Stimulated activated CD8-positive, alpha-beta memory T cell treated with anti-CD3 and anti-CD28 coated beads, Interleukin-12 subunit alpha, Interleukin-12 subunit beta, amount 100 ng/mL, for 24 hours (primary cell): ENCODE measurements around the gene PARD3.

Source experiments
- DNase-seq: peaks from one replicate; pipeline ENCODE4 v3.0.0-alpha.2; 2020; ENCODE audit errors: extremely low read depth

The PARD3 gene

GRCh38 chr10:34689053-34689452 lies 126.0 kb downstream of the PARD3 start:
- DNase-seq = no peak

- no peak for DNase-seq
Observed at GRCh38 chr10:34687434-34688210, 127.5 kb downstream of the PARD3 start.

DNA sequence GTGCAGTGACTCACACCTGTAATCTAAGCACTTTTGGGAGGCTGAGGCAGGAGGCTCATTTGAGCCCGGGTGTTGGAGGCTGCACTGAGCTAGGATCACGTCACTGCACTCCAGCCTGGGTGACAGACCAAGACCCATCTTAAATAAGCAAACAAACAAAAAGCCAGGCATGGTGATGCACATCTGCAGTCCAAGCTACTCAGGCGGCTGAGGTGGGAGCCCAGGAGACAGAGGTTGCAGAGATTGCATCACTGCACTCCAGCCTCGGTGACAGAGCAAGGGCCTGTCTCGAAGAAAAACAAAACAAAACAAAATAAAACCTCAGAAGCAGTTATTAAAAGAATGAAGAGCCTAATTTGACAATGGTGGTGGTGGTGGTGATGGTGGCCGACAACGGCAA lies 132.5 kb downstream of the PARD3 start:
- DNase-seq = no peak

DNA sequence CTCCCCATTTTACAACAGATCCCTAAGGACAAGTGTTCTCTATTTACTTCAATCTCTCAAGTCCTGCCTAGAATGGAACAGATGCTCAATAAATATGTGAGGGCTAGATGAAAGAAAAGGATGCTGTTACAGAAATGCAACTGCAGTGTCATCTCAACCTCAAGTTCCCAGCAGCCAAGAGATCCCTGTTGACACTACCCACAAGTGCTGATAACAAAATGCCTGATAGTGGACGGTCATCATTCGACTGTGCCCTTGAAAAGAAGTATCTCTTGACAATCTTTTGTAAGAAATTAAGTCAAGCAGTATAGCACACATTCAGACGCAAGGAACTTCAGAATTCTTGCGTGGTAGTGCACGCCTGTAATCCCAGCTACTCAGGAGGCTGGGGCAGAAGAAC lies 133.2 kb downstream of the PARD3 start:
- no peak for DNase-seq

DNA sequence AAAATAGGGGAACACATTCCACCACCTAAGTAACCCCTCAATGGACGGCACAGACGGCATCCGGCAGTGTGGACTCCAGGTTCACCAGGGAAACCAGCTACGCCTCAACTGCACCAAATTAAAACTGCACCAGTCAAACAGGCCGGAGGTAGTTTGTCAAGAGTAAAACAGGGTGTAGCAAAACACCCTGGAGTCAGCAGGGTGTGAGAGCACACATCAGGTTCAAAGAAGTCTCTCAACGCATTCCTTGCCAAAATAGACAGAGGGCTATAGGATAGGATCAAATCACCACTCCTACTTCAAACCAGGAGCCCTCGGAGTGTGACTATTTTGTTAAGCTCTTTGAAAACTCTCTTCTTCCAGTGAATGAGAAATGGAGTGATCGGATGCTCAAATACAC lies 135.9 kb downstream of the PARD3 start:
- DNase-seq = no peak

DNA sequence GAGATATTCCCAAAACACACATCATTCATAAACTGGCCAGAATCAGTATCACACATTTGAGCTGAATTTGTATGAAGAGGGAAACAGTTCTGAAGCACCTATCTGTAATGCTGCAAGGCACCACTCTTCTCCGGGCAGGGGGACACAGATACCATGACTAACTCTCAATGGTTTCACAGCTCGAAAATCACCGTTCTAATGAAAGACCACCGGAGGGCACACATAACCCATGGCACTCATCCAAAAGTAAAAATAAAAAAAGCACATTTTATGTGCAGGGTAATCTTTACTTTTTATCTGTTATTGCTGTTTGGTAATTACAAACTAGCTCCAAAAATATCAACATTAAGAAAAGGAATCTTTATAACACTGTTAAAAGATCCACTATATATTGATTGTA lies 137.5 kb downstream of the PARD3 start:
- DNase-seq = no peak

GRCh38 chr10:34677132-34677531 lies 138.0 kb downstream of the PARD3 start:
- no peak for DNase-seq

DNA sequence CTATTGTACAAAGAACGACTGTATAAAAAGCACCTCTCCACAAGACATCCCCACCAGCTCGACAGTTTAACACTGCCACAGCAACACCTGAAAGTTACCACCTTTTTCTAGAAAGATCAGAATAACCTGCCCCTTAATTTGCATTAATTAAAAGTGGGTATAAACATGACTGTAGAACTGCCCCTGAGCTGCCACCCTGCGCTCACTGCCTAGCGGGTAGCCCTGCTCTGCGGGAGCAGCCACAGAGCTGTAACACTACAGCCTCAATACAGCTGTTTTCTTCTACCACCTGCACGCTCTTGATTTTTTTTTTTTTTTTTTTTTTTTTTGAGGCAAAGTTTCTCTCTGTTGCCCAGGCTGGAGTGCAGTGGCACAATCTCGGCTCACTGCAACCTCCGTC lies 140.9 kb downstream of the PARD3 start:
- DNase-seq = no peak

DNA sequence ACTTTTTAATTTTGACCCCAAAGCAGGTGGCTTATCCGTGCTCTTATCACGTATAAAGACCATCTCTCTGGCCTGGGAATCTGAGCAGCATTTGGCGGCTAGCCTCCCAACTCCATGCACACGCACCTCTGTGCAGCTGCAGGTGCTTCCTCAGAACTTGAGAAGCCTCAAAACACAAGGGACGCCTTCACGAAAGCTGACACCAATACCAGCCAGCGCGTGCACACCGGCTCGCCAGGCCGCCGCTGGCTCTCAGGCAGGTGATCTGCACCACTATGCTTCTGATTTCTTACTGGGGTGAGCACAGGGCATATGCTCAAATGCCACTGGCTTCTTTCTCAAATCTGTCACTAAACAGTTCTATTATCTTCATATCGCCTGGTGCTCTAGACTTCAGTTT lies 145.0 kb downstream of the PARD3 start:
- no peak for DNase-seq

GRCh38 chr10:34669079-34669478 lies 146.0 kb downstream of the PARD3 start:
- no peak for DNase-seq

- DNase-seq = no peak
Observed at GRCh38 chr10:34667177-34667576, 147.9 kb downstream of the PARD3 start.

DNA sequence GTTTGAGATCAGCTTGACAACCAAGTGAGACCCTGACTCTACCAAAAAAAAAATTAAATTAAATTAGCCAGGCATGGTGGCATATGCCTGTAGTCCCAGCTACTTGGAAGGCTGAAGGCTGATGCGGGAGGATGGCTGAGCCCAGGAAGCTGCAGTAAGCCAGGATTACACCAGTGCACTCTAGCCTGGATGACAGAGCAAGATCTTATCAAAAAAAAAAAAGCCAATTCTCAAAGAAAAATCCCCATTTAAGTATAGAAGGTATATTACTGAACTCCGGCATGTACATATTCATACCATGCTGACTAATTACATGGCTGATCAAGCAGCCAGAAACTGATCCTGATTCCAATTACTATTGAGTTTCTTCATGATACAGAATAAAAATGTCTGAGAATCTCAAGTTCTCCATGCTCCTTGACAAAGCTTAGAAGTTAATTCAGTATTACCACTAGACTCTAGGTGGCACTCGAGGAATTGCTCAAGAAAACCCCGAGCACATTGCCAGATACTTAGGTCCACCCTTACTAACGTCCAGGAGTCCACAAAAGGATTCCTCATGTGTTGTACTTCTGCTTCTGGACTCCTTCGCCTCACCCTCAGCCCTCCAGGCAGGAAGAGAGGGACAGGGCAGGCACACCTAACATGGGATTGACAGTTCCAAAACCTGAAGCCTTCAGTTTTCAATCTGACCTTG lies 148.9 kb downstream of the PARD3 start:
- no peak for DNase-seq

DNA sequence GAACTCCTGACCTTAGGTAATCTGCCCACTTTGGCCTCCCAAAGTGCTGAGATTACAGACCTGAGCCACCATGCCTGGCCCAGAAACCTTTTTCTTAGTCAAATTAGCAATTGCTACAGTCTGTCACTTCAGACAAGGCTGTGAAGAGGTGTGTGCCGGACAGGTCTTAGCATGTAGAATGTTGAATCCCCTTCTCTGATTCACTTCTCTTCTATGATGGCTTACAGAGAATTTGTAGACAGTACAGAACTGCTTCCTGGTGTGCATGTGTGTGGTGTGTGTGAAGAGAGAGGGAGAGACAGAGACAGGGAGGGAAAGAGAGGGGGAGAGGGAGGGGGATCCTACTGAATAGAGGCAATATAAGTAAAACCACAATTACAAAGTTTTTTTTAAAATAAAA lies 150.4 kb downstream of the PARD3 start:
- DNase-seq = no peak

DNA sequence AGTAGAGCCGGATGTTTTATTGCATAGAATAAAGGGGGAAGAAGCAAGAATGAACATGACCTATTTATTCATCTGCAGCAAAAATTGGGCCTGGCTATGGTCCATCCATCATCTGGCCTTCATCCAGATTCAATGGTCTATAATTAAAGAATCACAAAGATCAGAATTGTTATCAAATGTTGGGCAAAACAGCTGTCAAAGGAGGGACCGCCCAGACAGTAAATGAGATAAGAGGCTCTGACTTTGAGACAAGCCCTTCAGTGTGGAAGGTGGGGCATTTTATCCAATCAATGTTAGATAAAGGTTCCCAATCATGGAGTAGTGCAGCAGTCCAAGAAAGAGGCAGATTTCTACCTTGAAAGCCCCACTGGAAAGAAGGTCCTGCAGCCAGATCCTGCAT lies 153.5 kb downstream of the PARD3 start:
- no peak for DNase-seq

GRCh38 chr10:34658934-34659333 lies 156.2 kb downstream of the PARD3 start:
- DNase-seq = no peak

DNA sequence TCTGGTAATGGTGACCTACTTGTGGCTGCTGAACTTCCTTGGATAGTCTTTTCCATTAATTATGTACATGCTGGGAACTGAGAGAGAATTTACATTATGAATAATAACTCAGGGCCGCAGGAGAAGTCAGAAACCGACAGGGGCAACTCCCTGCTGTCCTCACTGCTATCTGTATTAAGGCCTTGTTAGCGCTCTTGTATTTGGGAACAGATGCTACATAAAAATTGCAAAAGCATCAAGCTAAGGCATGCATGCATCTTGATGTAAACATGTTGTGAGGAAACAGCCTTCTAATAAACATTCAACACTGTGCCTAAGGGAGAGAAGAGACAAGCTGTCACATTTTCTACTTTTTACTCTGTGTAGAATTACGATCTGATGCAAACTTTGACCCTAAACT lies 158.4 kb downstream of the PARD3 start:
- DNase-seq = no peak

- DNase-seq = no peak
Observed at GRCh38 chr10:34655286-34656170, 159.6 kb downstream of the PARD3 start.

- no peak for DNase-seq
Observed at GRCh38 chr10:34654211-34654610, 160.9 kb downstream of the PARD3 start.

DNA sequence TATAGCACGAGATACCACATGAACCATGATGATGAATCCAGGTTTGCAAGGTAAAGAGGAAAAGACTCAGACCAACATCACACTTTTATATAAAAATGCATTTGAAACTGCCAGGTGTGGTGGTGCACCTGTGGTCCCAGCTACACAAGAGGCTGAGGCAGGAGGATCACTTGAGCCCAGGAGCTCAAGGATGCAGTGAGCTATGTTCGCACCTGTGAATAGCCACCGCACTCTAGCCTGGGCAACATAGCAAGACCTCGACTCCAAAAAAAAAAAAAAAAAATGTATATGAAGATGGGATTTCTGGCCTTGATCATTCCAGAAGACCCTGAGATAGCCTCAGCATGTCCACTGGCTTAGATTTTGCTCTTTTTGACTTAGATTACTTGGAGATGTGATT lies 161.6 kb downstream of the PARD3 start:
- no peak for DNase-seq

GRCh38 chr10:34651416-34652195 lies 163.5 kb downstream of the PARD3 start:
- no peak for DNase-seq

DNA sequence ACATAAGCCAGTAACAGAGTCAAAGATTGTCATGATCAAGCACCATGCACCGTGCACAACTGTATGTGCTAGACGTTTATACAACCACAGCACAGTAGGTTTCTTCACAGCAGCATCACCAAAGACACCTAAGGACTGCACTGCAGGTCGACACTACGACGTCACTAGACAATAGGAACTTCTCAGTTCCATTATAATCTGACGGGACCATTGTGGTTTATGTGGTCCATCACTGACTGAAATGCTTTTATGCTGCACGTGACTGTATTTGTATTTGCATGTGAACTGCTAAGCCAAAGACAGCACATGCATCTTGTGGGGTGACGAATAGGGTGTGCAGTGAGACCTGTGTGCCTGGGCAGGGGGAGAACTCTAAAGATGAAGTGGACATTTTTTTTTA lies 164.9 kb downstream of the PARD3 start:
- DNase-seq = no peak

GRCh38 chr10:34649385-34649784 lies 165.7 kb downstream of the PARD3 start:
- DNase-seq = no peak
